Esophagus (tissue), 2 donors: Measurements from ENCODE around the gene TSN. TPM values are rescaled to one million over a fixed set of nuclear protein-coding genes. Genes with fewer than 3 reads are reported as not detected.

Source experiments
- H3K27ac ChIP-seq, 2 donors: one replicate each; pipeline ENCODE4 v1.5.1; 2013; ENCODE audit warnings: low read depth in 2 of 2, mild to moderate bottlenecking in 2 of 2, inconsistent platforms in 1 of 2, low read length in 1 of 2, moderate library complexity in 1 of 2
- H3K27me3 ChIP-seq, 2 donors: one replicate each; pipeline ENCODE4 v1.6.1; 2013; ENCODE audit warnings: low read length in 2 of 2, control low read depth in 1 of 2, mild to moderate bottlenecking in 1 of 2; ENCODE audit not compliant: insufficient read depth in 2 of 2, control insufficient read depth in 1 of 2
- H3K36me3 ChIP-seq, 2 donors: one replicate each; pipeline ENCODE4 v1.6.1; 2013; ENCODE audit warnings: low read length in 1 of 2; ENCODE audit not compliant: control insufficient read depth in 2 of 2, insufficient read depth in 2 of 2
- H3K4me1 ChIP-seq, 2 donors: one replicate each; pipeline ENCODE4 v1.6.1; 2013; ENCODE audit warnings: low read length in 1 of 2; ENCODE audit not compliant: control insufficient read depth in 2 of 2, insufficient read depth in 2 of 2
- H3K4me3 ChIP-seq, 2 donors: one replicate each; pipeline ENCODE4 v1.5.1; 2013; ENCODE audit warnings: low read length in 2 of 2, mild to moderate bottlenecking in 2 of 2, low read depth in 1 of 2, moderate library complexity in 1 of 2
- H3K9me3 ChIP-seq, 2 donors: one replicate each; pipeline ENCODE4 v1.6.1; 2013; ENCODE audit warnings: mild to moderate bottlenecking in 2 of 2, low read depth in 1 of 2, low read length in 1 of 2, moderate library complexity in 1 of 2; ENCODE audit not compliant: control insufficient read depth in 2 of 2, insufficient read depth in 1 of 2
- WGBS, 2 donors: extraction: QIAGEN DNeasy Blood & Tissue Kit; methylation state at CpG; one replicate each; pipeline ENCODE4 v1.1.7; 2013; 5-methylcytosine and 5-hydroxymethylcytosine counted together
- polyA plus RNA-seq, 2 donors: library from polyadenylated mRNA; stranded (reverse); fragments of 200-250 nt; gene quantifications; one replicate each; pipeline ENCODE4 v1.2.3, GENCODE V29; 2013
- donor health status: healthy with polysubstance abuse.
- donor health status: Bipolar disorder and iron deficiency.

TSN gene
- polyA plus RNA-seq, 2 donors, result 16.5 to 22.9 TPM

DNA sequence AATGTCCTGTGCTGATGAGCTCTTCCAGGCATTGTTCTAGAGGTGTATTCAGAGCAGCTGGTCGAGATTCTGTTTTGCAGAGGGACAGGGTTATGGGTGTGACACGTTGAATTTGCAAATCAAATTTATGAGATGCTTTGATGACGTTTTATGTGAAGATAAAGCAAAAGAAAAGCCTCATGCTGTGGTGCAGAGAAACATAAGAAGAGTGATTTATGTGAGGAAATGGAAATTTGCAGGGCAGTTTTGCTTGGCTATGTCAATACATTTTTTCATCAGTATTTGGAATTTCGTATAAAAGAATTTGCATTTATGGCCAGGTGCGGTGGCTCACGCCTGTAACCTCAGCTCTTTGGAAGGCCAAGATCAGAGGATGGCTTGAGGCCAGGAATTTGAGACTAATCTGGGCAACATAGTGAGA lies 36.4 kb downstream of the TSN start:
- no peaks in the 10 kb centered on the region for H3K27me3 ChIP-seq
- no peaks in the 10 kb centered on the region for H3K36me3 ChIP-seq
- H3K27ac ChIP-seq, result no peak overlapping the region
- H3K4me1 ChIP-seq, result no peaks in the 10 kb centered on the region
- H3K9me3 ChIP-seq, result peaks cover 0 to 3% of the 10 kb centered on the region in 2 donors
- H3K4me3 ChIP-seq, result no peak overlapping the region
- WGBS, 2 donors, result 36 to 37% methylated on average over 6 of the region's 6 CpGs

- Histone ChIP-seq H3K27me3 (no peaks in the 10 kb centered on the region), H3K4me3 (no peak overlapping the region), H3K27ac (no peak overlapping the region), H3K9me3 (peaks cover 0 to 3% of the 10 kb centered on the region in 2 donors), H3K36me3 (no peaks in the 10 kb centered on the region), H3K4me1 (no peaks in the 10 kb centered on the region)
- 80 to 87% methylated on average over 3 of the region's 3 CpGs for WGBS, 2 donors
Measured at GRCh38 chr2:121793816-121794215, 38.4 kb downstream of the TSN start.

DNA sequence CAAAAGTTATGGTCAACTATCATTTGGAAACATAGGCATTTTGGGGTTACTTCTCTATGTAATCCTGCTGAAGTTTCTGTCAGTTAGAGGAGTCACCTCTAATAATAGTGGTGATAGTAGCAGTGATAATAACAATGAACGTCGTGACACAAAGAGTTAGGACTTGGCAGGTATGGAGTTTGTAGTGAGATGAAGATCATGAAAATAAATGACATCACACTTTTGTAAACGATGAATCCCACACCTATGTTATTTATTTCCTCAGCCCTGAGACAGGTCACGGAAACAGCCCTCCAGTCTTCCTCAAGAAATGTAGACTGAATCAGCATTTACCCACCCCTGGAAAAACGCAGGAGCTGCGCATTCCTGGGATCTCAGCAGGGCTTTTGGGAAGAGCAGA lies 38.8 kb downstream of the TSN start:
- 81 to 82% methylated on average over 6 of the region's 6 CpGs for WGBS, 2 donors
- Histone ChIP-seq H3K27ac (no peak overlapping the region), H3K9me3 (peaks cover 0 to 2% of the 10 kb centered on the region in 2 donors), H3K36me3 (no peaks in the 10 kb centered on the region), H3K4me1 (no peaks in the 10 kb centered on the region), H3K4me3 (no peak overlapping the region), H3K27me3 (no peaks in the 10 kb centered on the region)

GRCh38 chr2:121796239-121796638 lies 40.8 kb downstream of the TSN start:
- Histone ChIP-seq H3K27me3 (no peaks in the 10 kb centered on the region), H3K4me3 (no peak overlapping the region), H3K36me3 (no peaks in the 10 kb centered on the region), H3K4me1 (no peaks in the 10 kb centered on the region), H3K9me3 (no peaks in the 10 kb centered on the region), H3K27ac (no peak overlapping the region)
- WGBS, 2 donors, result 80 to 86% methylated on average over 4 of the region's 4 CpGs

GRCh38 chr2:121798617-121799016 lies 43.2 kb downstream of the TSN start:
- peaks cover 2 to 3% of the 10 kb centered on the region in 2 donors for H3K9me3 ChIP-seq
- WGBS, 2 donors, result 87 to 95% methylated on average over 1 of the region's 1 CpG
- H3K27ac ChIP-seq, result no peak overlapping the region
- no peak overlapping the region for H3K4me3 ChIP-seq
- H3K36me3 ChIP-seq, result no peaks in the 10 kb centered on the region
- no peaks in the 10 kb centered on the region for H3K4me1 ChIP-seq
- H3K27me3 ChIP-seq, result no peaks in the 10 kb centered on the region

GRCh38 chr2:121801916-121802315 lies 46.5 kb downstream of the TSN start:
- 56 to 71% methylated on average over 2 of the region's 2 CpGs for WGBS, 2 donors
- H3K36me3 ChIP-seq, result no peaks in the 10 kb centered on the region
- no peak overlapping the region for H3K27ac ChIP-seq
- no peak overlapping the region for H3K4me3 ChIP-seq
- peaks cover 2 to 3% of the 10 kb centered on the region in 2 donors for H3K9me3 ChIP-seq
- no peaks in the 10 kb centered on the region for H3K4me1 ChIP-seq
- H3K27me3 ChIP-seq, result no peaks in the 10 kb centered on the region

DNA sequence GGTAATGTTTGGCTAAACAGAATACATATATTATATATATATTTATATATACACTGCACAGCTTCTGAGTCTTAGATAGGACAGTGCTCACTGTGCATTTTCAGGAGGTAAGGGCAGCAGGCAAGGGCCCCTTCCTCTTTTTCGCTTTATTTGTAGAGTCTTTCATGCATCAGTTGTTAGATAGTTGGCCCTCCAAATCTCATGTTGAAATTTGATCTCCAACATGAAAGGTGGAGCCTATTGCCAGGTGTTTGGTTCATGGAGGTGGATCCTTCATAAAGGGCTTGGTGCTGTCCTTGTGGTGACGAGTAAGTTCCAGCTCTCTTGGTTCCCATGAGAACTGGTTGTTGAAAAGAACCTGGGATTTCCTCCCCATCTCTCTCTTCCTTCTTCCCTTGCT lies 48.1 kb downstream of the TSN start:
- peaks cover 2 to 3% of the 10 kb centered on the region in 2 donors for H3K9me3 ChIP-seq
- H3K4me1 ChIP-seq, result no peaks in the 10 kb centered on the region
- no peak overlapping the region for H3K27ac ChIP-seq
- no peaks in the 10 kb centered on the region for H3K27me3 ChIP-seq
- no peaks in the 10 kb centered on the region for H3K36me3 ChIP-seq
- WGBS, 2 donors, result 67 to 71% methylated on average over 2 of the region's 2 CpGs
- H3K4me3 ChIP-seq, result no peak overlapping the region

GRCh38 chr2:121804340-121804739 lies 48.9 kb downstream of the TSN start:
- Histone ChIP-seq H3K27ac (no peak overlapping the region), H3K9me3 (peaks cover 2 to 3% of the 10 kb centered on the region in 2 donors), H3K36me3 (no peaks in the 10 kb centered on the region), H3K4me3 (no peak overlapping the region), H3K4me1 (no peaks in the 10 kb centered on the region), H3K27me3 (no peaks in the 10 kb centered on the region)
- 14 to 18% methylated on average over 5 of the region's 5 CpGs for WGBS, 2 donors

- no peaks in the 10 kb centered on the region for H3K4me1 ChIP-seq
- H3K27ac ChIP-seq, result no peak overlapping the region
- 51 to 60% methylated on average over 3 of the region's 3 CpGs for WGBS, 2 donors
- H3K36me3 ChIP-seq, result no peaks in the 10 kb centered on the region
- no peak overlapping the region for H3K4me3 ChIP-seq
- H3K27me3 ChIP-seq, result no peaks in the 10 kb centered on the region
- H3K9me3 ChIP-seq, result peaks cover 2 to 3% of the 10 kb centered on the region in 2 donors
Measured at GRCh38 chr2:121804997-121805765, 49.7 kb downstream of the TSN start.

- H3K4me3 ChIP-seq, result no peak overlapping the region
- WGBS, 2 donors, result 45 to 57% methylated on average over 7 of the region's 7 CpGs
- H3K27me3 ChIP-seq, result no peaks in the 10 kb centered on the region
- H3K4me1 ChIP-seq, result no peaks in the 10 kb centered on the region
- H3K27ac ChIP-seq, result no peak overlapping the region
- no peaks in the 10 kb centered on the region for H3K36me3 ChIP-seq
- peaks cover 2 to 3% of the 10 kb centered on the region in 2 donors for H3K9me3 ChIP-seq
Measured at GRCh38 chr2:121805766-121806143, 50.3 kb downstream of the TSN start.
